RPMI8226 (cell line): ENCODE results near the gene GTF3C4.
"Not testable (repeated sequence)": the region's sequence is repeated elsewhere in the genome, so short reads cannot be mapped to it uniquely, and the experiment has no call there.

Experiments used
- DNase-seq: peaks from one replicate; pipeline ENCODE4 v3.0.0-alpha.2; 2015

GTF3C4 gene

DNA sequence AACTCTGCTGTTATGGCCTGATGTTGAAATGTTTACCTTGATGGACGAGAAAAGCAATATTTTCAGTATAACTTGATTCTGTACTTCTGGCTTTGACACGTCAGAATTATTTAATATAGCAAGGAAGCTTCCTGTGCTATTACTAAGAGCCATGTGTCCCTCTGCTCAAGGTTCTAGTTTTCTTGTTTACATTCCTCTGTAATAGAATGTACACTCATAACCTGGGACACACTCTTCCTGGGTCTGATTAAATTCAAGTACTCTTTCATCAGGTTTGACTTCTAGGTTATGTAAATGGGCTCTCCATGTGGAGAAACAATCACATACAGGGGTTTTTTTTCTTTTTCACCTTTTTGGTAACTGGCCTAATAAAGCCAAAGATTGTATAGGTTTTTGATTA, 33.1 kb downstream of the GTF3C4 start:
- no peak for DNase-seq

DNA sequence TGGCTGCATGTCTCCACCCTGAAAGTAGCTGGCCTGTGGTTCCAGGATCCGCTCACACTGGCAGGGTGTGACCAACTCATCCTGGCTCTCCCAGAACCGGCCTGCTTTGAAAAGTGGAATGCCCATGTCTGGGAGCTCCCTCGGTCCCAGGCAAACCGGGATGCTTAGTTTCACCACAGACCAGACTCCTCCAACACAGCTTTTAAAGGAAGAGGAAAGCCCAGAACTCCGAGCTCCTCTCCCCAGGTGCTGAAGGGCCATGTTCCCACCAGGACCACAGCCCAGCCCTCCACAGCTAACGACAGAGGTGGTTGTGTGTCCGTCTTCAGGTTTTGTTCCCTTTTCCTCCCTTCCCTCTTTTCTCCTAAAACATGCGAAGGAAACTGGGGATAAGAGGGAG, 38.0 kb downstream of the GTF3C4 start:
- DNase-seq = no peak

DNA sequence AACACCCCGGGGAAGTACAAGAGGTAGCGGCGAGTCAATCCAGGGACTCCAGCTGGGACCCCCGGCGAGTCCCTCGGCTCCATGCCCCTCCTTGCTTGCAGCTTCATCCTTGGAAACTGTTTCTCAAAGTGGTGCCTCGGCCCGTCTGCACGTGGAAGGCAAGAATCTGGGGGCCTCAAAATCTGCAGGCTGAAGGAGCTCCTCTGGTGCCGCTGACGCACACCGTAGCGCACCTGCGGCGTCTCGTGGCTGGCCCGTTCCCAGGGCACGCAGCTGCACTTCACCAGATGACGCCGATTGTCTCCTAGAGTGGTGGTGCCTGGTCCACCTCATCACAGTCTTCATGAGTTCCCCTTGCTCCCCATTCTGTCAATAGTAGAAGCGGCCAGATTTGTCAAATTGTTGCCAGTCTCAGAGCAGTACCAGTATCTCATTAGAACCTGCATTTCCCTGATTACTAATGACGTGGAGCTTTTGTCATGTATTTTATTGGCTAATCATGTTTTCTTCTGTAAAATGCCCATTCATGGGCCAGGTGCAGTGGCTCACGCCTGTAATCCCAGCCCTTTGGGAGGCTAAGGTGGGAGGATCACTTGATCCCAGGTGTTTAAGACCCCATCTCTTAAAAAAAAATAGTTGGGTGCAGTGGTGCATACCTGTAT, 38.6 kb downstream of the GTF3C4 start:
- peak; percentile 64 for DNase-seq

DNA sequence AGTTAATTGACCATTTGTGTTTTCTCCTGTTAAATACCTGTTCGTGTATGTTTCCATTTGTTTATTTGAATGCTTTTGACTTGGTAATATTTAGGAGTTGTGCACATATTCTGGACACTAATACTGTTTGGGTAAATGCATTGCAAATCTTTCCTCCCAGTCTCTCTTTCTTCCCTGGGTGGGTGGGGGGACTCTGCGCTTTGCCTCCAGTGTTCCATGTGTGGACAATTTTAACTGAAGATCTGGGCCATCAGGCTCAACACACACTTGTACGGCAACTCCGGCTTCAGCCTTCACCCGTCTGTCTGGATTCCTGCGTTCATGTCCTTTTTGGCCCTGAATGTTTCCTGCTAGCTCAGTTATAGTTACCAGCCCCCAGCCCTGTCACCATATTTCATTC, 40.1 kb downstream of the GTF3C4 start:
- DNase-seq = no peak

DNA sequence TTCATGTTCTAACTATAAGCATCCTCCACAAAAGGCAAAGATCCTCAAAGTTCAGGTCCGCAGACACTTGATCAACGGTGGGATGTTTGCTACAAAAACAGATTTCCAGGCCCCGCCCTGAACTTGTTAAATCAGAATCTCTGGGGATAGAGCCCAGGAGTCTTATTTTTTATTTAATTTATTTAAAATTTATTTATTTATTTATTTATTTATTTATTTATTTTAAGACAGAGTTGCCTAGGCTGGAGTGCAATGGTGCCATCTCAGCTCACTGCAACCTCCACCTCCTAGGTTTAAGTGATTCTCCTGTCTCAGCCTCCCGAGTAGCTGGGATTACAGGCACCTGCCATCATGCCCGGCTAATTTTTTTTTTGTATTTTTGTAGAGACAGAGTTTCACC, 40.9 kb downstream of the GTF3C4 start:
- not testable (repeated sequence) for DNase-seq

DNA sequence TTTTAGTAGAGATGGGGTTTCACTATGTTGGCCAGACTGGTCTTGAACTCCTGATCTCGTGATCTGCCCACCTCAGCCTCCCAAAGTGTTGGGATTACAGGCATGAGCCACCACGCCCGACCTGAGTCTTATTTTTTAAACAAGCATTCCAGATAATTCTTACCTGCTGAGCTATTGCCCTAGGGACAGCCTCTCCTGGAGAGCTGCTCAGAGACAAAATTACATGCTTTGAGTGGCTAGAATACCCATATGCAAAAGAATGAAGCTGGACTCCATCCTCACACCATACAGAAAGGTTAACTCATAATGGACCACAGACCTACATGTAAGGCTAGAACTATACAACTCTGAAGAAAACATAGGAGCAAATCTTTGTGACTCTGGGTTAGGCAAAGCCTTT, 41.6 kb downstream of the GTF3C4 start:
- no peak for DNase-seq

DNA sequence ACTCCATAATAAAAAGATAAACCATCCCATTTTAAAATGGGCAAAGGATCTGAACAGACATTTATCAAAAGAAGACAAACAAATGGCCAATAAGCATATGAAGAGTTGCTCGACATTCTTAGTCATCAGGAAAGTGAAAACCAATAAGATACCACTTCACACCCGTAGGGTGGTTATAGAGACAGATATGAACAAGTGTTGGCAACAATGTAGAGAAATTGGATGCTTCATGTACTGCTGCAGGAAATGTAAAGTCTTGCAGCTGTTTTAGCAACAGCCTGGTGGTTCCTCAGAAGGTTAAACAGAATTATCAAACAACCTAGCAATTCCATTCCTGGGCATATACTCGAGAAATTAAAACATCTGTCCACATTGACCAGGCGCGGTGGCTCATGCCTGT, 42.5 kb downstream of the GTF3C4 start:
- no peak for DNase-seq

DNA sequence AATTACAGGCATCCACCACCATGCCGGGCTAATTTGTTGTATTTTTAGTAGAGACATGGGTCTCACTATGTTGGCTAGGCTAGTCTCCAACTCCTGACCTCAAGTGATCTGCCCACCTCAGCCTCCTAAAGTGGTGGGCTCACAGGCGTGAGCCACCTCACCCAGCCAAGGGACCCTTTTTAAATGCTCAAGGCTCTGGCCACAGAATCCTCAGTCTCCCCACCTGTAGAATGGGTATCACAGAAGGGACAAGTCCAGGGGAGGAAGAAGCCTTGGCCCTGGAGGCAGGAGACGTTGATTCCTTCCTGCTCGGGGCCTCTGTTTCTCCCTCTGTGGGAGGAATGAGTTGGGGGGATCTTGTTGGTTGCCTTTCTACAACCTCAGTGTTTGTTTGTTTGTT, 45.7 kb downstream of the GTF3C4 start:
- no peak for DNase-seq

DNA sequence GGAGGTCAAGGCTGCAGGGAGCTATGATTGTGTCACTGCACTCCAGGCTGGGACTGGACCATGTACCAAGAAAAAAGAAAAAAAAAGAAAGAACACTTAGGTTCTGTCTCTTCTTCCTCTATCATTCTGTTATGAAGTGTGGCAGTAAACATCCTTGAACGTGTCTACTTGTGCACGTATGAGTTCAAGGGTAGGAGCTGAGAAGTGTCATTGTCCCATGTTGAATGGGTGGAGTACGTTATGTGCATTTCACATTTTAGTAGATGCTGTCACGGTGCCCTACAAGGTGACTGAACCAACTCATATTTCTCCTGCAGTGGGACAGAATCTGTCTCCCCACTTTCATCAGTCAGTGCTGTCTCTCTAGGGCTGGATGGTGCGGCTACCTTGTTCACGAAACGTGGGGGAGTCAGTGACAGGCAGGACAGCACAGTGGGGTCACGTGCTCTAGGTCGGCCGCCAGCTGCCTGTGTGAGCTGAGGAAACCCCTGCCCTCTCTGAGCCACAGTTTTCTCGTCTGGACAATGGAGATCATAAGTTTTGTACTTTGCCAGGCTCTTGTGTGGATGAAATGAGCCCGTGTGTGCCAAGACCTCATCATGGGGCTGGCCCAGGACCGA, 47.2 kb downstream of the GTF3C4 start:
- DNase-seq = no peak

DNA sequence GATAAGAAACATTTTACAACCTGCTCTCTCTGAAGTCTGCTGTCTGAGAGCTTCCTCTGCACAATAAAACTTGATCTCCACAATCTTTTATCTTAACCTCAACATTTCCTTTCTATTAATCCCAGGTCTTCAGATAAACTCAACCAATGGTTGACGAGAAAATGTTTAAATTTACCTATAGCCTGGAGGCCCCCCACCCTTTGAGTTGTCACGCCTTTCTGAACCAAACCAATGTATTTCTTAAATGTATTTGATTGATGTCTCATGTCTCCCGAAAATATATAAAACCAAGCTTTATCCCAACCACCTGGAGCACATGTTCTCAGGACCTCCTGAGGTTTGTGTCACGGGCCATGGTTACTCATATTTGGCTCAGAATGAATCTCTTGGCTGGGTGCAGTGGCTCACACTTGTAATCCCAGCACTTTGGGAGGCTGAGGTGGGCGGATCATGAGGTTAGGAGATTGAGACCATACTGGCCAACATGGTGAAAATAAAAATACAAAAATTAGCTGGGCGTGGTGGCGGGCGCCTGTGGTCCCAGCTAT, 48.2 kb downstream of the GTF3C4 start:
- not testable (repeated sequence) for DNase-seq

DNA sequence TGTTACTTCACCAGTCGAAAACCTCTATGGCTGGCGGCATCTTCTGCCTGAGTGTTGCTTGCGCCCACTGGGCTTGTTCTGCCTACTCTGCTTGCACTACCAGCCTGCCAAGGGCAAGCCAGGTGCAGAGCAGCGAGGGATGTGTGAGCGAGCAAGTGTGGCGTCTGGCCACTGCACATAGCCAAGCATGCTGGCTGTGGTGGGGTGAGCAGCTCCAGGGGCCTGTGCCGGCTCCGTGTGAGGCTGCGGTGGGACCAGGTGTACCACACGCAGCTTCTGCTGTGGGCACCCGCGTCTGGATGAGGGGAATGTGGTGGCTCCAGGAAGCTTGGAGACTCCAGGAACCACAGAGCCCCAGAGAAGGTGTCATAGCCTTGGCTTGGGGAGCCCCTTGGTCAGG, 51.4 kb downstream of the GTF3C4 start:
- no peak for DNase-seq

DNA sequence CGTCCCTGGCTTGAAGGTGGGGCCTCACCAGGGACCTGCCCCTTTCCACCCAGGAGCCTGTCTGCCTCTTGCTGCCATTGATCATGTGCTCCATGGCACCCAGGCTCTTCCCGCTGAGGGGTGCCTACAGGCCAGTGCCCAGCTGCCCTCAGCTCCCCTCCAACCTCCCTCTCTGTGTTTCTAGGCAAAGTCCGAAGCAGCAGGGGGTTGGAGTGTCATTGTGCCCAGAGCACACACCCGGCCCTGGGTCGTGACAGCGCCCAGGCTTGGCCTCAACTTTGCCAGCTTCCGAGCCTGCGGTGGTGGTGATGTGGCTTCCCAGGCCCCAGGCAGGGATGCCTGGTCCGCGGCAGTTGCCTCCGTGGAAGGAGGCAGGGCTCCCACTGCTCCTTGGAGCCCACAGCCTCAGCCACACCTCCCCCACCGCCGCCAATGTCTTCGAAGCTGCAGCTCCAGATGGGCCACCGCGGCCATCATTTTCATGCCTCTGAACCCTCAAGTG, 52.4 kb downstream of the GTF3C4 start:
- DNase-seq = no peak

DNA sequence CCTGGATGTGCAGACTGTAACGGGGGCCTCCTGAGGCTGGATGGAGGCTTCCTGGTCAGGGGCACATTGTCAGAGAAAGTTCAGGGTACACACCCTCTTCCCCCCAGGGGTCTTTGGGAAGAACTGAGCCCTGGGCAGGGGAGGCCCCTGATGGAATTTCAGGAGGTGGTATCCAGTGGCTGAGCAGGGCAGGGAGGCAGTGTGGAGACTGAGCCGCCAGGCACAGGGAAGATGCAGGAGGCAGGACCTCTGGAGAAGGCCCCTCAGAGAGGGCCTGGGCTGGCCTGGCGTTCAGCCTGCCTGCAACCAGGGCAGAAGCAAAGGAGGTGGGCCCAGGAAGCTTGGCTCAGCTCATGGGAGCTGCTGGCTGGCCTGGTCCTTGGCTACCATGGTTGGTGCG, 53.5 kb downstream of the GTF3C4 start:
- no peak for DNase-seq

DNA sequence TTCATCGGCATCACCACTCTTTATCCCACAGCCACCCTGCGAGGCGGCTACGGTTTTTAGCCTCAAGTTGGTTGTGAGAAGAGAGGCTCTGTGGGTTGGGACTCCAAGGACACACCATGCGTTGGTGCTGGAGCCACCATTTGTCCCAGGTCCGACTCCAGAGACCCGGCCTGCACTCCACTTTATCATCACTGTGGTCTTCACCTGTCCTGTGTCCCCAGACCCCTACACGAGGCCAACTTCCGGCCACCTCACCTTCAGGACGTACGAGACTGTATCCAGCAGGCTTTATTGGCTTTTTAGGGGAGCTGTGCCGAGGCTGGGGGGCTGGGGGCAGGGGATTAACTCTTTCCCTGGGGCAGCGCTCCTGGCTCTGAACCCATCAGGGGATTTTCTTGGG, 55.0 kb downstream of the GTF3C4 start:
- DNase-seq = no peak

DNA sequence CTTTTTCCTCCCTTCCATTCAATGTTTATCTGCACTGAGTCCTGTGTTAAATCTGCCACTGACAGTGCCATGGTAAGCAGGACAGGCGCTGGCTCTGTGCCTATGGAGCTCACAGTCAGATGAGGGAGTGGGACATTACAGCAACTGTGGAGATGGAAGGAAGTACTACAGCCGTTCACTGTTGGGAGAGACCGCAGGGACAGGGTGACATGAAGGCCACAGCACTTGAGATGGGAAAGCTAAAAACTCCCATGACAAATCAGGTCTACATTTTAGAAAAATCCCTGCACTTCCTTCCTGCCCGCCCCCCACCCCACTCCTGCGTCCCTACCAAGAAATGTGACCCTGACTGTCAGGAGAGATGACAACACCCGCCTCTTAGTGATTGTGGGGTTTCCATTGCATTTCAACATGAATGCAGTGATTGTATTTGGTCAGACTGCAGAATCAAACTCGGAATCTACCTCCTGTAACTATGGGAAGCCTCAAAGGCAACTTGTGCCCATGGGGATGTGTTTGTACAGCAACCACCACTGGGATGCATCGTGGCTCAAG, 56.4 kb downstream of the GTF3C4 start:
- no peak for DNase-seq

DNA sequence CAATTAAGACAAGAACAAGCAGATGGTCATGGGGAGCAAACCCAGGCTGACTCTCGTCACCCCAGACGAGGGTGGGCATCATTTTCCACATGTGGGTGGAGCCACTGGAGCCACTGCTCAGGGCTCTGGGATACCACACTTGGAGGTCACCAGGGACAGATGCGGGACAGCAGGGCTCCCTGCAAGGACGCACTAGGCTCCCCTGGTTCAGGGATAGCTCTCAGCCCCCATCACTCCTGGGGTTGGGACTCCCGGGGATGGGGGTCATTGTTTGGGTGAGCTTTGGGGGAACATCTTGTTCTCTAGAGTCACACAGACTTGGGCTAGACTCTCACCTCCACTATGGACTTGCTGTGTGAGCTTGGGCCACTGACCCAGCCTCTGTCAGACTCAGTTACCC, 57.8 kb downstream of the GTF3C4 start:
- no peak for DNase-seq

DNA sequence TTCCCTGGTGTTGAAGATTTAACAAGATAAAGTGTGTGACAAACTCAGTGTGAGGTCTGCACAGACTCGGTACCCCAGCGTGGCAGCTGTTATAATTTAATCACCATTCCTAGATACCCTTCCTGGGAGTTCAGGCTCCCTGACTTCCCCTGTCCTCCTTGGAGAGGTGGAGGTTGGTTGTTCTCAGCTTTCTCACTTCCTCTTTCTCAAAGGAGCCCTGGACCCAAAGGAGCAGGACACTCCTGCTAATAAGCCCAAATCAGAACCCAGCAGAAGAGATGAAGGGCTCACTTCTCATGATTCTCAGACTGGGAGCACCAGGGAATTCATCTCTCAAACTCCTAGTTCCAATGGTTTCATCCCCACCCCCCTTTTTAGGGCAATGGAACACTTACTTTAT, 58.2 kb downstream of the GTF3C4 start:
- no peak for DNase-seq

DNA sequence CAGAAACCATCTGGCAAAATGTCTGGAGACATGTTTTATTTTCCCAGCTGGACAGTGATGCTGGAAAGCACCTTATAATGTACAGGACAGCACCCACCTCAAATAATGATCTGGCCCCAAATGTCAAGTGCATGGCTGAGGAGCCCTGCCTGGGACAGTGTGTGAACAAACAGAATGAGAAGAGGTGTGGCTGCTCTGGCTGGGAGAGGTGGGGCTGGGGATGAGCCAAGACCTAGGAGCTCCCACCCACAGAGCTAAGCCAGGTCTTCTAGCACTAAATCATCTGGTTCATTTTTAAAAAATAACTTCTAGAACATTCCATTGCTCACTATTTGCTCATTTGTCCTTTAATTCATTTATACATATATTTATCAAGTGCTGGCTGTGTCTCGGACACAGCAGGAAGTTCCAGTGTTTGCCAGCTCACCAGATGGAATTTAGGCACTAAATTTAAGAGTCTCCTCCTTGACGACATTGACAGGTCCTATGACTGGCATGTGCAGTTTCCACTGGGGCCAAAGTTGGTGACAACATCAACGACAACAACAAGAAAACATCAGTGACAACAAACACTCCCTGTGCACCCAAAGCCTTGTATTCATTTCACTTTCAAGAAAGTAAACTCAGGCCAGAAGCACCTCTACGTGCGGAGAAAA, 59.1 kb downstream of the GTF3C4 start:
- no peak for DNase-seq

DNA sequence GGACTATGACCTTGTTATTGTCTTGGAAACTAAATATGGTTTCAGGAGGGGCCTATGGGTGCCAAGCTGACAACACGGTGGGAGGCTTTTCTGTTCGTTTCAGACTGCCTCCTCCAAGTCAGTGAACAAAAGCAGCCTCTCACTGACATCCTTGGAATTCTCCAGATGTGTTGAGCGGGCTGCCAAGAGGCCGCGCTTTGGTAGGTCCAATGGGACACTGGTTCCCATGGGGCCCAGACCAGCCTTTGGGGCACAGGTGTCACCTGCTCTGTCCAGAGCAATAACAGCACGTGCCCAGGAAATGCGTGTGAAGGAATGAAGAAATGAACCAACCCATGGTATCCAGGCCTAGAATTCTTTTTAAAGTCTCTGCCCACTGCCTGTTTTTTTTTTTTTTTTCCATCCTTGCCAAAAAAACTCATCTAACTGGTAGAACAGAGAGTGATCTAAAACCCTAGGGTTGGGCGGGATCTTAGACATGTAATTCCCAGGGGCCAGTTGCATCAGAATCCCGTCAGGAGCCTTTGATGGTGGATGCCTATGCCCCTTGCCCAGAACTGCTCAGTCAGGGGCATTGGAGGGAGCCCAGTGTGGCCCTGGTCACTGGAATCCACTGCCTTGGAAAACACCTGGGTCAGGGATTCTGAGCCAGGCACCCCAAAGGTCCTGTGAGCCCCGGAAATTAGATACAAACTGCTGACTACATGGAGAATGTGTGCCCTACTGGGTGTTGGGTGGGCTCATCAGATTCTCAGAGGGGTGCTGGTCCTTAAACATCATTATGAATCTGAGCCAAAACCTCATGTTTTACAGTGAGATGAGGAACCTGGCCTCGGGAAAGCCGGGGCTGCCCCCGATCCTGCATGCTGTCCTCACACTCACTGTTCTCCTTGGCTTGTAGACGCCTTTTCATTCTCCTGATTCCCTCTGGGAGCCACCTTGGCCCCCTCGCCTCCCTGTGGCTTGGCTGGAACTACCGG, 60.1 kb downstream of the GTF3C4 start:
- no peak for DNase-seq

DNA sequence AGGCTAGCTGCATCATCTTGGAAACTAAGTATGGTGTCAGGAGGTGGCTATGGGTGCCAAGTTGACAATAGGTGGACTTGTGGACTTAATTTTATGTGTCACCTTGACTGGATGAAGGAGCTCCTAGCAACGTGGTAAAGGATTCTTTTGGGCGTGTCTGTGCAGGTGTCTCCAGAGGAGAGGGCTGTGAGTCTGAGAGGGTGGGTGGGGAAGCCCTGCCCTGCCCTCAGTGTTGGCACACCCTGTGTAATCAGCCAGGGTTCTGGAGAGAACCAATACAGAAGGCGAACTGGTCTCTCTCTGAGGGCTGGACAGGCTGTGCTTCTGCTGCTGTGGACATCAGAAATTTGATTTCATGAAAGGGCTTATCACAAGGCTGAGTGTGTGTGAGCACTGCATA, 61.0 kb downstream of the GTF3C4 start:
- no peak for DNase-seq

DNA sequence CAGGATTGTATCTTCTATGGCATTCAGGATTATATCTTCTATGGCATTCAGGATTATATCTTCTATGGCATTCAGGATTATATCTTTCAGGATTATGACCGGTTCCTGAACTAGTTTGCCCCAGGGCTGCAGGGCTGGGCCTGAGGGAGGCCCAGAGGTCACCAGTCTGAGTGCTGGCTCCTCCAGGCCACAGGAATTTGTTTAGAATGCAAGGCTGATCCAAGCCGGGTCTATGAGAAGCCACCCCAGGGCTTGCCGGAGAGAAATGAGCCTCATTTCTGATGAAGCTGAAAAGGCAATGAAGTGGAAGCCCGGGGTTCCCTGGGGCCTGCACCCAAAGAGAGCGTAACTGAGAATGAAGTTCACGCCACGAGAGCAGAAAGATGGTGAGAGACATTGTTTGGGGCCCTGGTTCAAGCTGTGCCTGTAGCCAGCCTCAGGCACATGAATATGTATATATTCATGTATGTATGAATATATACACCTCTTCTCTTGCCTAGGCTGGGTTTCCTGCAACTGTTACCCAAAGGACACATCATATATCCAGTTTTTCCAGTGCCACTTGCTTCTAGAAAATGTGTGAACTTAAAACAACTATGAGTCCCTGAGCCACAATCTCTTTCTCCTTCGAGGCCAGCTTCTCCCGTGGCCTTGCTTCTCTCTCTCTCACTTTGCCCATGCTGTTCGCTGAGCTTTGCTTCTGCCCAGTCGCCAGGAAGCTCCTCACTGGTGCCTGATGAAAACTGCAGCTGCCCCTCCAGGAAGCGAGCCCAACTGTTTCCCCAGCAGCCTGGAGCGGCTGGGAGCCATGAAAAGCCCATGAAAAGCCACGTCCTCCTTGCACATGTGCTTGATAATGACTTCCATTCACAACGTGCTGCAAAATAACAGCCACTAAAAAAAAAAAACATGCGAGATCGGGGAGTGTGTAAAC, 62.3 kb downstream of the GTF3C4 start:
- DNase-seq = no peak
